ENCODE measurements around the gene TDP2.
"Not testable (repeated sequence)": the region's sequence is repeated elsewhere in the genome, so short reads cannot be mapped to it uniquely, and the experiment has no call there.

DNA sequence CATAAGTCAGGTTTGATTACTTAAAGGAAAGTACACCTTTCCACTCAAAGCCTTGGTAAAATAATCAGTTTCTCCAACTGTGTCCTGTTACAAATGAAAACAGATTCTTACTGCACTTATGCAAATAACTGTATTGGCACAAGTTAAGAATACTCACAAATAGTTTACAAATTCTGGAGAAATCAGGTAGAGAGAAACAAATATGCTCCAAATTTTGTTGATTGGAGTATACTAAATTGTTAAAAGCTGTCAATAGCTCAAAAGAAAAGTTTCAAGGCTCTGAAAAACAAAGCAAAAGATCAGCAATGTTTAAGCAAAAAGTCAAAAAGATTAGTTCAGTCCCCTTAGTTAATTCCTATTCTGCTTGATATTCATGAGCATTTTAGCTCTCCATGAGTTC, 3.8 kb upstream of the TDP2 start:
- not testable (repeated sequence) for TF ChIP-seq POLR2A (IDR thresholded peaks at IDR 0.05; ENCODE audit: low read depth); POLR2AphosphoS5 (IDR thresholded peaks at IDR 0.05)
- TF ChIP-seq, protein P1, sequence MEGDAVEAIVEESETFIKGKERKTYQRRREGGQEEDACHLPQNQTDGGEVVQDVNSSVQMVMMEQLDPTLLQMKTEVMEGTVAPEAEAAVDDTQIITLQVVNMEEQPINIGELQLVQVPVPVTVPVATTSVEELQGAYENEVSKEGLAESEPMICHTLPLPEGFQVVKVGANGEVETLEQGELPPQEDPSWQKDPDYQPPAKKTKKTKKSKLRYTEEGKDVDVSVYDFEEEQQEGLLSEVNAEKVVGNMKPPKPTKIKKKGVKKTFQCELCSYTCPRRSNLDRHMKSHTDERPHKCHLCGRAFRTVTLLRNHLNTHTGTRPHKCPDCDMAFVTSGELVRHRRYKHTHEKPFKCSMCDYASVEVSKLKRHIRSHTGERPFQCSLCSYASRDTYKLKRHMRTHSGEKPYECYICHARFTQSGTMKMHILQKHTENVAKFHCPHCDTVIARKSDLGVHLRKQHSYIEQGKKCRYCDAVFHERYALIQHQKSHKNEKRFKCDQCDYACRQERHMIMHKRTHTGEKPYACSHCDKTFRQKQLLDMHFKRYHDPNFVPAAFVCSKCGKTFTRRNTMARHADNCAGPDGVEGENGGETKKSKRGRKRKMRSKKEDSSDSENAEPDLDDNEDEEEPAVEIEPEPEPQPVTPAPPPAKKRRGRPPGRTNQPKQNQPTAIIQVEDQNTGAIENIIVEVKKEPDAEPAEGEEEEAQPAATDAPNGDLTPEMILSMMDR (IDR thresholded peaks at IDR 0.05), result not testable (repeated sequence)
